Mucosa of stomach (tissue), 1 donor: Measurements from ENCODE around the gene TAC4.

Experiments used
- H3K27me3 ChIP-seq: one replicate; pipeline ENCODE4 v1.7.0; 2013; ENCODE audit warnings: mild to moderate bottlenecking, low read length; ENCODE audit not compliant: control insufficient read depth, insufficient read depth
- H3K36me3 ChIP-seq: one replicate; pipeline ENCODE4 v1.7.0; 2013; ENCODE audit warnings: low read length; ENCODE audit not compliant: control insufficient read depth, insufficient read depth
- H3K4me1 ChIP-seq: one replicate; pipeline ENCODE4 v1.7.0; 2013; ENCODE audit warnings: mild to moderate bottlenecking, low read length; ENCODE audit not compliant: control insufficient read depth, insufficient read depth
- H3K4me3 ChIP-seq: one replicate; pipeline ENCODE4 v1.7.0; 2013; ENCODE audit warnings: low read length
- H3K9ac ChIP-seq: one replicate; pipeline ENCODE4 v1.7.0; 2013; ENCODE audit warnings: mild to moderate bottlenecking, low read length, moderate library complexity
- H3K9me3 ChIP-seq: one replicate; pipeline ENCODE4 v1.7.0; 2013; ENCODE audit warnings: mild to moderate bottlenecking, low read length, moderate library complexity; ENCODE audit not compliant: control insufficient read depth
- donor health status: Pancreatic carcinoma.

The TAC4 gene

DNA sequence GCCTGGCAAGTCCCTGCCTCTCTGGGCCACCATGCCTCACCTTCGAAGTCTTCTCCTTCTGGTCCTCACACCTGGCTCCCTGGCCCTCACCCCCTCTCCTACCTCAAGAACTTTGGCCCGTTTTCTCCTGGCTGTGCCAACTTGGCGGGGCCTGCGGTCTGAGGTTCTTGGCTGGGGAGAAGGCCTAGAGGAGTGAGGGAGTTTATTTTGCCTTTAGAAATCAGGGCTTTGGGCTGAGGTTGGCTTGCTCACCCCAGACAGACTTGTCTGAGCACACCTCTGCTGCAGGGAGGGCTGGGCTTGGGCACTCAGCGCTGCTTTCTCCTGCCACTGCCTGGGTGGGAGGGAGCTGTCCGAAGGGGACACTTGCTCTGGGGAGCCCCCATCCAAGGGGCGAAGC, 23.3 kb upstream of the TAC4 start:
- H3K27me3 ChIP-seq, result peaks cover 17% of the 10 kb centered on the region
- no peaks in the 10 kb centered on the region for H3K9me3 ChIP-seq
- no peaks in the 10 kb centered on the region for H3K4me1 ChIP-seq
- H3K9ac ChIP-seq, result no peak overlapping the region
- no peaks in the 10 kb centered on the region for H3K36me3 ChIP-seq
- H3K4me3 ChIP-seq, result no peak overlapping the region

- no peak overlapping the region for H3K4me3 ChIP-seq
- no peaks in the 10 kb centered on the region for H3K36me3 ChIP-seq
- no peak overlapping the region for H3K9ac ChIP-seq
- H3K27me3 ChIP-seq, result peaks cover 13% of the 10 kb centered on the region
- no peaks in the 10 kb centered on the region for H3K9me3 ChIP-seq
- no peaks in the 10 kb centered on the region for H3K4me1 ChIP-seq
These were observed 22.4 kb upstream of the TAC4 start for GRCh38 chr17:49870298-49870697.

DNA sequence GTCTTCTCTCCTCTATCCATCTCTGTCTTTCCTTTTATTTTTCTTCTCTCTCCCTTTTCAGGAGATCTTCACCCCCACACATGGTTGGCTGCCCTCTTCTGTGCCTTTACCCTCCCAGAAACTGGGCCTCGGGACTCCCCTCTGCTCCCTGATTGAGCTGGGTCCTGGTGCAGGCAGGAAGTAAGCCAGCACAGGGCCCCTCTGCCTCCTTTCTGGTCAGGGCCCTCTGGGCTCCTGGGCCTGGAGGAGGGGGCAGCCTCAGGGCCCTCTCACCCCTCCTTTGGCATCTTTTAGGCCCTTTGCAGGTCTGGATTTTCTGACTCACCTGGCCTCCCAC, 21.1 kb upstream of the TAC4 start:
- no peaks in the 10 kb centered on the region for H3K9me3 ChIP-seq
- no peak overlapping the region for H3K4me3 ChIP-seq
- H3K27me3 ChIP-seq, result peaks cover 2% of the 10 kb centered on the region
- H3K4me1 ChIP-seq, result no peaks in the 10 kb centered on the region
- no peak overlapping the region for H3K9ac ChIP-seq
- no peaks in the 10 kb centered on the region for H3K36me3 ChIP-seq

DNA sequence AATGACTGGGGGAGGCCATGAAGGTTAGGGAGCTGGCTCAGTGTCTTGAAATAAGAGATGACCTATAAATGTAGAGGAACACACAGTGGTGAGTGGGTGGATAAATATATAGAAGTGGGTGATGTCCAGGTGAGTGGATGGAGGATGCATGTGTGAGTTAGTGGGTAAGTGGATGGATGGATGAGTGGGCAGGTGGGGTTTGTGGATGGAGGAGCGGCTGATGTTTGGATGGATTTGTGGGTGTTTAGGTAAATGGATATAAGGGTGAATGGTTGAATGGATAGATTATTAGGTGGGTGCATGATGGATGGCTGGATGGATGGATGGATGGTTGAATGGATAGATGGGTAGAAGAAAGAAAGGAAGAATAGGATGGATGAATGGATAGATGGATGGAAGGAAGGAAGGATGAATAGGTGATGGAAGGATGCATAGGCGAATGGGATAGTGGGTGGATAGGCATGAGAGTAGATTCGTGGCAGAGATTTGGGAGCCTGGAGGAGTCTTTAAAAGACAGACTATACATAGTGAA, 19.1 kb upstream of the TAC4 start:
- Histone ChIP-seq H3K4me3 (no peak overlapping the region), H3K27me3 (no peaks in the 10 kb centered on the region), H3K4me1 (no peaks in the 10 kb centered on the region), H3K9ac (no peak overlapping the region), H3K36me3 (no peaks in the 10 kb centered on the region), H3K9me3 (no peaks in the 10 kb centered on the region)

DNA sequence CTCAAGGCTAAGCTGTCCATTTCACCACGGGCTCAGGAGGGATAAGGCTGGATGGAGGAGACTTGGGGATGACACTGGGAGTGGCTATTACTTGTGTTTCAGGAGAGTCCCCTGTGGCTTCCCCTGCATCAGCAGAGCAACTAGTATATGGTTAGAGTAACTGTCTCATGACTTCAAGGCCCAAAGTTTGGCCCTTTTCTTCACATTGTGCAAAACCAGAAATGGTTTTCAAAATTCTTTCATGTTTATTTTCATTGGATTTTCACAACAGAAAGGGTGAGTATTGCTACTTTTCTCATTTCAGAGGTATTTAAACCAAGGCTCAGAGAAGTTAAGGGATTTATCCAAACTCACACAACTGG, 18.1 kb upstream of the TAC4 start:
- Histone ChIP-seq H3K27me3 (peaks cover 6% of the 10 kb centered on the region), H3K4me1 (peaks cover 5% of the 10 kb centered on the region), H3K4me3 (no peak overlapping the region), H3K9me3 (no peaks in the 10 kb centered on the region), H3K36me3 (no peaks in the 10 kb centered on the region), H3K9ac (no peak overlapping the region)

- H3K4me3 ChIP-seq, result no peak overlapping the region
- H3K9me3 ChIP-seq, result no peaks in the 10 kb centered on the region
- peaks cover 12% of the 10 kb centered on the region for H3K4me1 ChIP-seq
- no peaks in the 10 kb centered on the region for H3K36me3 ChIP-seq
- H3K27me3 ChIP-seq, result peaks cover 6% of the 10 kb centered on the region
- H3K9ac ChIP-seq, result no peak overlapping the region
These were observed 15.0 kb upstream of the TAC4 start for GRCh38 chr17:49862781-49863331.

DNA sequence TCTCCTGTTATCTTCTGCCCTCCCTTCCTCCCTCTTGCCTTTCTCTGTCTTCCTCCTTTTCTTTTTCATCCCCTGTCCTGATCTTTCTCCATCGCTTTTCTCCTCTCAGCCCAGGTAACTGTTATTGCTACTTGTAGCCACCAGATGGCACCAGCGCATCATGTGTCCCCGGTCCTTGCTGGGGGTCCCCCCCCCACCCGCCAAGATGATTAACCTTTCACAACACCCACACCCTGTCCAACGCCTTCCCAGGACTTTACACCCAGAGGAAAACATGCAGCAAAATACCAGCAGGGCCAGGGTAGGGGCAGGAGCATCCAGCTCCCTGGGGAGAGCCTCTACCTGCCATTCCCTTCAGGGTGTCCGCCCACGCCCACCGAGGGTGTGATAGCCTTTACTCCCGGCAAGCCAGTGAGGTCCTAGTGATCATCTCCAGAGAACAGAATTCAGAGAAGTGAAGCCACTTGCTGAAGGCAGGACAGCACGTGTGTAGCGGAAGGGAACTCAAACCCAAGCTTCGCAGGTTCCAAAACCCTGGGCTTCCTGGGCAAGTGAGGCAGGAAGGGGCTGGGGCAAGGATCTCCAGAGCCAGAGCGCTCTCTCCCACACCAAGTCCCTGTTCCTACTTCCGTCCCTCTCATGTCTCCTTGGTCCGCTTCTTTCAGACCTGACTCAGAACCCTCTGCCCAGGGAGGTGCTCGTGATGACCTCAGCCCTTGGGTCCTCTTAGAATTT, 13.4 kb upstream of the TAC4 start:
- Histone ChIP-seq H3K9me3 (no peaks in the 10 kb centered on the region), H3K4me3 (no peak overlapping the region), H3K36me3 (no peaks in the 10 kb centered on the region), H3K27me3 (peaks cover 6% of the 10 kb centered on the region), H3K9ac (no peak overlapping the region), H3K4me1 (peaks cover 12% of the 10 kb centered on the region)

GRCh38 chr17:49859991-49860953, 12.4 kb upstream of the TAC4 start:
- no peaks in the 10 kb centered on the region for H3K36me3 ChIP-seq
- no peak overlapping the region for H3K9ac ChIP-seq
- H3K4me1 ChIP-seq, result peaks cover 12% of the 10 kb centered on the region
- no peaks in the 10 kb centered on the region for H3K9me3 ChIP-seq
- H3K4me3 ChIP-seq, result no peak overlapping the region
- peaks cover 6% of the 10 kb centered on the region for H3K27me3 ChIP-seq

DNA sequence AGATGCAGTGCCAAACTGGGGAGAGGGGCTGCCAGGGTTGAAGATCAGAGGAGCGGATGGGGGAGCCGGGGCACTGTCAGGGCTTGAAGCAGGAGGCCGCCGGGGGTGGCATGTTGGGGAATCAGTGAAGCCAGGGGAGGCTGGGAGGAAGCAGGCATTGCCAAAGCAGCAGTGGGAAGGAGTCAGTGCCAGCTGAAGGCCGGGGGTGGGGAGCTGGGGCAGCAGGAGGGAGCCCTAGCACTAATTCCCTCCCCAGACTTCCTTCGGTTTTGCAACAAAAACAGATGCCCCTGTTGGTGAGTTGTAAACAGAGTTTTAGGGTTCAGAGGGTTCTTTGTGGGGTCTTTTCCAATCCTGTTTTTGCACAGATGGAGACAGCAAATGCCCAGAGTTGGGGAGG, 10.9 kb upstream of the TAC4 start:
- no peak overlapping the region for H3K9ac ChIP-seq
- no peaks in the 10 kb centered on the region for H3K9me3 ChIP-seq
- no peak overlapping the region for H3K4me3 ChIP-seq
- peaks cover 6% of the 10 kb centered on the region for H3K27me3 ChIP-seq
- no peaks in the 10 kb centered on the region for H3K36me3 ChIP-seq
- H3K4me1 ChIP-seq, result peaks cover 12% of the 10 kb centered on the region

DNA sequence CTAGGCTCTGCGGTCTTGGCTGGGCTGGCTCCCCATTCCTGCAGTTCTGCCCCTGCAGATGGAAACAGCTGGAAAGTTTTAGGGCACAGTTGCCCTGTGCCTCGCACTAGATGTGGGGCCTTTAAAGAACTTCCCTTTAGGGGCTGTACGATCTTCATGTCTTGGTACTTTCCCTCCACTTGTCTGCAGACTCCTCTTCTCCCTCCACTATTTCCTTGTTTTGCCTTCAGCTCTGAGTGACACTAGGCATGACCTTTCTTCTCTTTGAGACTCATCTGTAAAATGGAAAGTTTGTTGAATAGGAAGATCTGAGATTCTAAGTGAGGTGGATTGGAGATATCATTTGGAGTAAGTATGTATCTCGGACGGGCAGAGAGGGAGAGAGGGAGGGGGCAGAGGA, 6.3 kb upstream of the TAC4 start:
- H3K36me3 ChIP-seq, result no peaks in the 10 kb centered on the region
- no peak overlapping the region for H3K4me3 ChIP-seq
- H3K9me3 ChIP-seq, result no peaks in the 10 kb centered on the region
- H3K9ac ChIP-seq, result no peak overlapping the region
- no peaks in the 10 kb centered on the region for H3K4me1 ChIP-seq
- H3K27me3 ChIP-seq, result peaks cover 34% of the 10 kb centered on the region

DNA sequence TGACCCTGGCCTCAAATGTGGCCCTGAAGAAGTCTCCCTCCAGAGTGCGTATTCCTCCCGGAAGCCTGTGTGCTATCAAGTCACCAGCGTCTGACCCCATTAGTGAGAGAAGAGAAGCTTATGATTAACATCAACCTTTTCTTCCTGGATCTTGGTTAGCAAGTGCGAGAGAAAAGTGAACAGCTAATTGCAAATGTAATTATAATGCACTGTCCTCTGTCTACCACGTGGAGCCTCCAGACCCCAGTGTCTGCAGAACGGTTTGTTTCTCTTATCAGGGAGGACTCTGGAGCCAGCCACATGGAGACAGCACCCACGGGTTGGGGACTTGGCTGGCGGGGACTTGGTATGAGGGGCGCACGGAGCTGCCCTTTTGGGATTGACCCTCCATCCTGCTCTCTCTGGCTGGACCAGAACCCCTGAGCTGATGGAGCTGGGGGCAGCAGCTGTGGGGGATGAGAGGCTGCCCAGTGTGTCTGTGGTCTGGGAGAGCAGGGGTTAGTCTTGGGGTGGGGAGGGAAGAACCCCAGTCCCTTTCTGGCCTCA, 5.7 kb upstream of the TAC4 start:
- Histone ChIP-seq H3K27me3 (peaks cover 34% of the 10 kb centered on the region), H3K9ac (no peak overlapping the region), H3K9me3 (no peaks in the 10 kb centered on the region), H3K4me3 (no peak overlapping the region), H3K36me3 (no peaks in the 10 kb centered on the region), H3K4me1 (no peaks in the 10 kb centered on the region)
